GM18507 (cell line): ENCODE measurements around the gene CARD19.
"Not testable (repeated sequence)": the region's sequence is repeated elsewhere in the genome, so short reads cannot be mapped to it uniquely, and the experiment has no call there.

ENCODE experiments used
- DNase-seq: peaks from one replicate; pipeline ENCODE4 v3.0.0; 2011; ENCODE audit warnings: low read depth; ENCODE audit not compliant: insufficient read length; ENCODE audit errors: extremely low spot score
- FAIRE-seq: peaks from 2 replicates; lab custom pipeline; 2011; peaks lifted over from hg19 to GRCh38; lab: Jason Lieb, UNC

Gene CARD19

GRCh38 chr9:93143830-93144530, 48.0 kb downstream of the CARD19 start:
- FAIRE-seq (no peak), DNase-seq (no peak)

- not testable (repeated sequence) for DNase-seq, FAIRE-seq
Measured at GRCh38 chr9:93146696-93147095, 50.7 kb downstream of the CARD19 start.

GRCh38 chr9:93147632-93148031, 51.6 kb downstream of the CARD19 start:
- no peak for DNase-seq

GRCh38 chr9:93148721-93149120, 52.7 kb downstream of the CARD19 start:
- FAIRE-seq (no peak), DNase-seq (no peak)

More at GRCh38 chr9:93147632-93148031, 51.6 kb downstream of the CARD19 start:
- no peak for FAIRE-seq

GRCh38 chr9:93149361-93149760, 53.3 kb downstream of the CARD19 start:
- no peak for DNase-seq
- FAIRE-seq = no peak

- no peak for FAIRE-seq
- no peak for DNase-seq
Measured at GRCh38 chr9:93151097-93151784, 55.2 kb downstream of the CARD19 start.

- DNase-seq = no peak
- FAIRE-seq = no peak
Measured at GRCh38 chr9:93154293-93154903, 58.4 kb downstream of the CARD19 start.

GRCh38 chr9:93155716-93156474, 59.9 kb downstream of the CARD19 start:
- FAIRE-seq (no peak), DNase-seq (no peak)

- DNase-seq (no peak), FAIRE-seq (no peak)
Measured at GRCh38 chr9:93156475-93157008, 60.5 kb downstream of the CARD19 start.

GRCh38 chr9:93159601-93160471, 63.8 kb downstream of the CARD19 start:
- DNase-seq (peak; percentile 72), FAIRE-seq (peak; percentile 85)

- no peak for FAIRE-seq
Measured at GRCh38 chr9:93161786-93162562, 66.0 kb downstream of the CARD19 start.

More at GRCh38 chr9:93161786-93162562, 66.0 kb downstream of the CARD19 start:
- DNase-seq = no peak
